ENCODE results near the gene FOXP1. TPM values are rescaled to one million over a fixed set of nuclear protein-coding genes. Genes with fewer than 3 reads are reported as not detected.
A peak's percentile ranks its signal among the peaks of the same experiment; 100 is the strongest.

The FOXP1 gene
- total RNA-seq, 1 donor from 2014 or later, result 113 TPM

DNA sequence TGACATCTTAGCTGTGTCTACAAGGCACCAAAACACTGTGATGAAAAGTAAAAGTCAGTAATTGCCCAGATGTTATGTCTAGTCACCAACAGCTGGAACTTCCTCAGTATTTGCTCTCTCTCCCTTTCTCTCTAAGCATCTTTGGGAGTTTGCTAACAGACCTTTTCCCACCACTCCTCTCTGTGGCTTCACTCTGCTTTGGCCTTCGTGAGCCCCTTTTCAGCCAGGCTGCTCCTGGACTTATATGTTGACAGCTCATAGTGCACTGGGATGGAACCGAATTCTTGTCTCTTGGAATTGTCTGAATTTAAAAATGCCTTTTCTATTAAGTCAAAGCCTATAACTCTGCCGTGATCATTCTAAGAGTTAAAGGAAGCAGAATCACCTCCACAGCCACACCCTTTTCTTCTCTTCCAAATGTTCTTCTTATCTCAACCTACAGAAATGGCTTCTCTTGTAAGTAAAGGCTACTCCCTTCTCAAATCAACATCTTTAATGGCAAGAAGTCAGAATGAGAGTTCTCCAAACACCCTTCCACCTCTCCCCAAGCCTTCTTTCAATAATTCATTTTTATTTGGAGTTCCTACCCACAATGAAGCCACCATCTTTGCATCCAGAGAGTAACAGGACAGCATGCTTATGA, 17.2 kb upstream of the FOXP1 start:
- H3K36me3 Mint-ChIP-seq, result no peaks in the 10 kb centered on the region
- H3K4me1 Mint-ChIP-seq (ENCODE audit: unreplicated experiment), result peaks cover 12% of the 10 kb centered on the region
- DNase-seq (ENCODE audit: extremely low spot score, unreplicated experiment), result no peak
- peaks cover 7% of the 10 kb centered on the region for H3K9me3 Mint-ChIP-seq
- H3K27me3 Mint-ChIP-seq, result no peaks in the 10 kb centered on the region
- TF ChIP-seq CTCF (conservative IDR thresholded peaks at IDR 0.05), result no peak
- peak overlapping the region; percentile 10 for H3K27ac Mint-ChIP-seq
- no peak overlapping the region for H3K4me3 Mint-ChIP-seq

DNA sequence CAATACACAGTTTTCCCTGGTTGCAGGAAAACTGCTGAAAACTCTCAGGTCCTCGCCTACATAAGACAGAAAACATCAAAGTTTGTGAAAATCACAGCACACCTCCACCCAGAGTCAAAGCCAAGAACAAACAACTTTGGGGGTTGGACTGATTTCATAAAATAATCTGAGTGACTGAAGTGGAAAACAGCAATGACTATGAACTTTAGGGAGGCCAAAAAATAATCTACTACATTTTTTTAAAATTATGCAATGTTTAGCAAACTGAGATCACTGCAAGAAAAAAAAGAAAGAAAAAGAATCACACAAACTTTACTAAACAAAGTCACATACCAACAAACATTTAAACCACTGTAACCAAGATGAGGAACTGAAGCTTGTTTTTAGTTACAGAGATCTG, 15.9 kb upstream of the FOXP1 start:
- no peak for DNase-seq (ENCODE audit: extremely low spot score, unreplicated experiment)
- Mint-ChIP-seq H3K4me3 (no peak overlapping the region), H3K27ac (no peak overlapping the region), H3K36me3 (peaks cover 3% of the 10 kb centered on the region), H3K4me1 (ENCODE audit: unreplicated experiment) (peaks cover 12% of the 10 kb centered on the region), H3K27me3 (no peaks in the 10 kb centered on the region), H3K9me3 (peaks cover 18% of the 10 kb centered on the region)
- TF ChIP-seq CTCF (conservative IDR thresholded peaks at IDR 0.05), result no peak

DNA sequence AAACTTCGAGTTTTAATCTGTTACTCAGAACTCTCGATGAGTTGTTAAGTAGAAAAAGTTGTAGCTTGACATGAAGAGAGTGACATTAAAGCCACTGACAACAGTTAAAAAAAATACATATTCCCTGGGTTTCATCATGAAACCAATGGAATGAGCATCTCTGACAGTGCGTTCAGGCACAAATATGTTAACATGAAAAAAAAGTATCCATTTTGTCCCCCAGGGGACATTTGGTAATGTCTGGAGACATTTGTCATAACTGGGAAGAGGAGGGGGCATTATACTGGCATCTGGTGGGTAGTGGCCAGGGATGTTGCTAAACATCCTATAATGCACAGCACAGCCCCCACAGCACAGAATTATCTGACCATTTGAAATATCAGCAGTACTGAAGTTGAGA, 14.8 kb upstream of the FOXP1 start:
- H3K4me3 Mint-ChIP-seq, result no peak overlapping the region
- TF ChIP-seq CTCF (conservative IDR thresholded peaks at IDR 0.05), result no peak
- peaks cover 12% of the 10 kb centered on the region for H3K4me1 Mint-ChIP-seq (ENCODE audit: unreplicated experiment)
- no peak overlapping the region for H3K27ac Mint-ChIP-seq
- peaks cover 24% of the 10 kb centered on the region for H3K9me3 Mint-ChIP-seq
- DNase-seq (ENCODE audit: extremely low spot score, unreplicated experiment), result no peak
- H3K27me3 Mint-ChIP-seq, result no peaks in the 10 kb centered on the region
- peaks cover 3% of the 10 kb centered on the region for H3K36me3 Mint-ChIP-seq

DNA sequence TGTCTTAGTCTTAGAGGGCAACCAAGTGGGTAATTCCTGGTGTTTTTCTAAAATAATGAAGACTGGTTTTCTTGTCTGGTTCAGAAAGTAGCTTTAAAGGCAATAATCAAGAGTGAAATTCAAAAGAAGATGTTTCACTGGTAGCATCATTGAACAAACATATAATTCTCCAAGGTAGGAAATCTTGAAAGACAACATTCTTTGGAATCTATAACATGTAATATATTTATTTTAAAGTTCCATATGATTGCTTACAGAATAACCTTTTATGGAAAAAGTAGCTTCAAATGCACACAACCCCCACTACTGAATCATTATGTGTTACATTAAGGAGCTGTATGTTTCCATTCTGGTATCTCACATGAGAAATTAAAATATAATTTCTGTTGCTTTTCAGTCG, 13.8 kb upstream of the FOXP1 start:
- H3K4me1 Mint-ChIP-seq (ENCODE audit: unreplicated experiment), result peaks cover 12% of the 10 kb centered on the region

DNA sequence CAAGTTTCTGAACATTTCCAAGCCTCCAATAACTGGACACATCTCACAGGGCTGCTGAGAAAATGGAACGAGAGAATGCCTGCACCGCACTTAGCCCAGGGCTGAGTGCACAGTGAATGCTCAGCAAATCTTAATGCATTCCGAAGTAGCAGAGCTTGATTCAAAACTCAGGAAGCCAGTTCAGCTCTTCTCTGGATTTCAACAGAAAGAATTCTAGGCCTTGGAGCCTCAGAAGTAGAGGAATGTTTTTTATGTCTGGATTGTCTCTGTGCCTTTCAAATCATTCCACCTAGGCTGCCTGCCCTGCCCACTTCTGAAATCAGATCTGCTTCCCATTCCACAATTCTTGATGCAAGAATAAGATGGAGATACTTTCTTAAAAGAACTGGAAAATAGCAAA, 9.6 kb upstream of the FOXP1 start:
- Mint-ChIP-seq H3K36me3 (peaks cover 7% of the 10 kb centered on the region), H3K27me3 (no peaks in the 10 kb centered on the region), H3K9me3 (peaks cover 28% of the 10 kb centered on the region), H3K4me3 (no peak overlapping the region), H3K4me1 (ENCODE audit: unreplicated experiment) (no peaks in the 10 kb centered on the region), H3K27ac (no peak overlapping the region)
- DNase-seq (ENCODE audit: extremely low spot score, unreplicated experiment), result no peak
- TF ChIP-seq CTCF (conservative IDR thresholded peaks at IDR 0.05), result no peak

More for the DNA sequence above, 13.8 kb upstream of the FOXP1 start:
- H3K4me3 Mint-ChIP-seq, result peak overlapping the region; percentile 41
- DNase-seq (ENCODE audit: extremely low spot score, unreplicated experiment), result no peak
- peak overlapping the region; percentile 84 for H3K27ac Mint-ChIP-seq
- H3K27me3 Mint-ChIP-seq, result no peaks in the 10 kb centered on the region
- H3K36me3 Mint-ChIP-seq, result peaks cover 3% of the 10 kb centered on the region
- no peak for TF ChIP-seq CTCF (conservative IDR thresholded peaks at IDR 0.05)
- H3K9me3 Mint-ChIP-seq, result peaks cover 24% of the 10 kb centered on the region

Measured in type B pancreatic cell (in vitro differentiated cells).